HCT116 (cell line): Measurements from ENCODE around the gene FAM3B. TPM values are rescaled to one million over a fixed set of nuclear protein-coding genes. Genes with fewer than 3 reads are reported as not detected.

Experiments
- ATAC-seq: fragments of 200-7000 bp; cut with Tn5 transposase; 2 replicates; pipeline ENCODE4 v1.9.1; 2020; ENCODE audit warnings: mild to moderate bottlenecking, moderate library complexity
- BruUV-seq: library from RNA; stranded (reverse); fragments of 400-500 nt; replicated peaks from 2 replicates; lab custom pipeline; 2021; lab: Mats Ljungman, UMichigan
- CTCF ChIA-PET: fragments of 300-600 bp; sonication (Branson Sonifier 250); formaldehyde crosslinking; loops from one replicate; lab custom pipeline; 2021; ENCODE audit warnings: antibody characterized with exemption; lab: Charles Lee
- POLR2A ChIA-PET: fragments of 300-600, 350-600 bp; sonication (Branson Sonifier 250); formaldehyde crosslinking; loops from one replicate; lab custom pipeline; 2021; ENCODE audit warnings: antibody characterized with exemption; lab: Charles Lee
- RAD21 ChIA-PET, 2 experiments: fragments of 300-600 bp; sonication (Branson Sonifier 250); formaldehyde crosslinking; loops; one replicate each; lab custom pipeline; 2023; ENCODE audit warnings: low total read pairs in 2 of 2; ENCODE audit not compliant: uncharacterized antibody in 2 of 2, unreplicated experiment in 2 of 2, low non-redundant PET in 1 of 2; lab: Charles Lee
- DNase-seq: peaks from one replicate; pipeline ENCODE4 v3.0.0-alpha.2; 2010; ENCODE audit warnings: low read depth, low spot score
- H2AFZ ChIP-seq: fragments of 200-600 bp; shearing (Covaris generic), sonication (generic); 2 replicates; pipeline ENCODE4 v1.6.1; 2017; ENCODE audit warnings: low read depth, mixed run types, mixed read lengths, antibody characterized with exemption, low read length; ENCODE audit not compliant: poor library complexity, severe bottlenecking
- H3K27ac ChIP-seq: 2 replicates; pipeline ENCODE4 v1.5.1; 2012; ENCODE audit warnings: low read depth, low read length
- H3K27me3 ChIP-seq: fragments of 200-600 bp; sonication (generic); 2 replicates; pipeline ENCODE4 v1.6.1; 2016; ENCODE audit warnings: mixed run types, low read length, mixed read lengths; ENCODE audit not compliant: insufficient read depth
- H3K36me3 ChIP-seq, 2 experiments: fragments of 200-500 bp in 1 of 2; fragments of 200-600 bp in 1 of 2; sonication (Bioruptor generic) in 1 of 2; sonication (generic) in 1 of 2; 2 replicates each; pipeline versions ENCODE4 v1.5.1 to v1.6.1; 2014 to 2016; ENCODE audit warnings: low read length in 2 of 2, inconsistent platforms in 1 of 2, mixed read lengths in 1 of 2, mixed run types in 1 of 2; ENCODE audit not compliant: insufficient read depth in 2 of 2, control insufficient read depth in 1 of 2
- H3K4me1 ChIP-seq, 2 experiments: fragments of 200-600 bp in 1 of 2; sonication (generic) in 1 of 2; 2 replicates each; pipeline versions ENCODE4 v1.5.1 to v1.6.1; 2012 to 2017; ENCODE audit warnings: low read length in 2 of 2, inconsistent platforms in 1 of 2, mild to moderate bottlenecking in 1 of 2, mixed read lengths in 1 of 2, mixed run types in 1 of 2, moderate library complexity in 1 of 2; ENCODE audit not compliant: insufficient read depth in 2 of 2, control insufficient read depth in 1 of 2
- H3K4me2 ChIP-seq: fragments of 200-600 bp; sonication (generic); 2 replicates; pipeline ENCODE4 v1.6.1; 2017; ENCODE audit warnings: mixed run types, low read length, mixed read lengths
- H3K4me3 ChIP-seq, 2 experiments: fragments of 200-600 bp in 1 of 2; sonication (generic) in 1 of 2; replicated peaks in 1 of 2; 2 replicates each; pipeline ENCODE4 v1.5.1; 2011 to 2016; ENCODE audit warnings: low read length in 2 of 2, control low read depth in 1 of 2, low read depth in 1 of 2, mild to moderate bottlenecking in 1 of 2, mixed read lengths in 1 of 2, mixed run types in 1 of 2
- H3K79me2 ChIP-seq: fragments of 200-600 bp; sonication (generic); 2 replicates; pipeline ENCODE4 v1.6.1; 2017; ENCODE audit warnings: mild to moderate bottlenecking, mixed run types, low read length, moderate library complexity, mixed read lengths; ENCODE audit not compliant: insufficient read depth
- H3K9ac ChIP-seq: fragments of 200-600 bp; sonication (generic); 2 replicates; pipeline ENCODE4 v1.6.1; 2016; ENCODE audit warnings: low read length, mixed read lengths
- H3K9me2 ChIP-seq: fragments of 200-600 bp; sonication (generic), shearing (Covaris generic); 2 replicates; pipeline ENCODE4 v1.6.1; 2017; ENCODE audit warnings: mixed run types, mild to moderate bottlenecking, moderate library complexity; ENCODE audit not compliant: insufficient read depth
- H3K9me3 ChIP-seq, 2 experiments: fragments of 200-500 bp in 1 of 2; fragments of 200-600 bp in 1 of 2; sonication (Bioruptor generic) in 1 of 2; sonication (generic) in 1 of 2; 2 replicates each; pipeline ENCODE4 v1.6.1; 2014 to 2017; ENCODE audit warnings: low read length in 2 of 2, mixed read lengths in 2 of 2, inconsistent platforms in 1 of 2, low read depth in 1 of 2, mild to moderate bottlenecking in 1 of 2, mixed run types in 1 of 2, moderate library complexity in 1 of 2; ENCODE audit not compliant: control insufficient read depth in 1 of 2, insufficient read depth in 1 of 2
- H4K20me1 ChIP-seq: fragments of 200-600 bp; sonication (generic), shearing (Covaris generic); 2 replicates; pipeline ENCODE4 v1.6.1; 2017; ENCODE audit warnings: mixed run types, mild to moderate bottlenecking, moderate library complexity; ENCODE audit not compliant: insufficient read depth
- CBX3 ChIP-seq: IDR thresholded peaks from 2 replicates; pipeline ENCODE4 v1.6.1; 2012; ENCODE audit warnings: low read depth
- CTCF ChIP-seq, 3 experiments: fragments of 200-600 bp in 1 of 3; sonication (generic) in 1 of 3; IDR thresholded peaks in 2 of 3; conservative IDR thresholded peaks in 1 of 3; 2 replicates each; pipeline ENCODE4 v1.5.1; 2012 to 2017; ENCODE audit warnings: low read depth in 2 of 3, low read length in 2 of 3, antibody characterized with exemption in 1 of 3, borderline replicate concordance in 1 of 3, control low read depth in 1 of 3, mild to moderate bottlenecking in 1 of 3, mixed read lengths in 1 of 3, mixed run types in 1 of 3, moderate library complexity in 1 of 3; ENCODE audit not compliant: insufficient read depth in 1 of 3
- ELF1 ChIP-seq: IDR thresholded peaks from 2 replicates; pipeline ENCODE4 v1.6.1; 2012; ENCODE audit warnings: low read depth, borderline replicate concordance
- EZH2 ChIP-seq: fragments of 200-600 bp; sonication (generic); IDR thresholded peaks from 2 replicates; pipeline ENCODE4 v1.6.1; 2017; ENCODE audit warnings: antibody characterized with exemption, mixed run types
- EZH2phosphoT487 ChIP-seq: fragments of 200-600 bp; IDR thresholded peaks from 2 replicates; pipeline ENCODE4 v1.6.1; 2018; ENCODE audit warnings: antibody characterized with exemption, borderline replicate concordance
- FOSL1 ChIP-seq: IDR thresholded peaks from 2 replicates; pipeline ENCODE4 v1.6.1; 2012; ENCODE audit warnings: low read depth
- JUND ChIP-seq: IDR thresholded peaks from 2 replicates; pipeline ENCODE4 v1.6.1; 2012
- MAX ChIP-seq: IDR thresholded peaks from 2 replicates; pipeline ENCODE4 v1.6.1; 2012
- POLR2AphosphoS5 ChIP-seq: IDR thresholded peaks from 2 replicates; pipeline ENCODE4 v1.6.1; 2011; ENCODE audit warnings: mild to moderate bottlenecking, low read depth, low read length, moderate library complexity
- RAD21 ChIP-seq: IDR thresholded peaks from 2 replicates; pipeline ENCODE4 v1.6.1; 2012; ENCODE audit warnings: low read depth, mild to moderate bottlenecking
- SIN3A ChIP-seq: IDR thresholded peaks from 2 replicates; pipeline ENCODE4 v1.6.1; 2012; ENCODE audit warnings: low read depth
- SP1 ChIP-seq: IDR thresholded peaks from 2 replicates; pipeline ENCODE4 v1.6.1; 2012; ENCODE audit warnings: low read depth
- SRF ChIP-seq: IDR thresholded peaks from 2 replicates; pipeline ENCODE4 v1.6.1; 2012; ENCODE audit warnings: low read depth
- TCF7L2 ChIP-seq: IDR thresholded peaks from 2 replicates; pipeline ENCODE4 v1.7.0; 2011; ENCODE audit warnings: borderline replicate concordance, inconsistent platforms; ENCODE audit not compliant: insufficient read depth, insufficient read length; ENCODE audit errors: extremely low read depth
- YY1 ChIP-seq: IDR thresholded peaks from 2 replicates; pipeline ENCODE4 v1.6.1; 2011; ENCODE audit warnings: low read length, low read depth, moderate library complexity, mild to moderate bottlenecking; ENCODE audit not compliant: insufficient replicate concordance; ENCODE audit errors: extremely low read depth
- ZBTB33 ChIP-seq: IDR thresholded peaks from 2 replicates; pipeline ENCODE4 v1.6.1; 2011; ENCODE audit warnings: mild to moderate bottlenecking, low read length, moderate library complexity; ENCODE audit not compliant: insufficient replicate concordance; ENCODE audit errors: extremely low read depth
- ZFX ChIP-seq: fragments of 450-650 bp; IDR thresholded peaks from 2 replicates; pipeline ENCODE4 v1.6.1; 2017
- ZNF274 ChIP-seq: fragments of 200-500 bp; sonication (Bioruptor generic); IDR thresholded peaks from 2 replicates; pipeline ENCODE4 v1.6.1; 2014; ENCODE audit warnings: mild to moderate bottlenecking, low read depth, low read length, inconsistent platforms
- intact Hi-C: fragments of 100-400 bp; cut with micrococcal nuclease; formaldehyde crosslinking; loops from 2 replicates; pipeline ENCODE4 v1.10.0; 2022
- total RNA-seq: library from RNA; stranded (reverse); gene quantifications from one replicate; pipeline ENCODE4 v1.2.1, GENCODE V29; 2021; ENCODE audit not compliant: unreplicated experiment
- TF ChIP-seq, protein P1 (sequence below): IDR thresholded peaks from 2 replicates; pipeline ENCODE4 v1.6.1; 2012; ENCODE audit warnings: low read depth

FAM3B gene
- total RNA-seq, 1 experiment from 2014 or later: not detected

- Histone ChIP-seq H3K36me3 (no peaks in the 10 kb centered on the region), H3K9me2 (no peaks in the 10 kb centered on the region), H3K27ac (no peak overlapping the region), H3K9ac (no peak overlapping the region), H3K9me3 (no peaks in the 10 kb centered on the region), H3K4me3 (no peak overlapping the region), H4K20me1 (no peaks in the 10 kb centered on the region)
- RAD21 ChIA-PET: no interaction called here
- ATAC-seq: no peak
- BruUV-seq: no TSS peak
- CTCF ChIA-PET: no interaction called here
- intact Hi-C loops: no loop called here
- POLR2A ChIA-PET: no interaction called here
- no peak for TF ChIP-seq EZH2phosphoT487
- TF ChIP-seq FOSL1: no peak
- TF ChIP-seq ZFX: no peak
- TF ChIP-seq CTCF (IDR thresholded peaks at IDR 0.05 in 2 of 3, conservative IDR thresholded peaks at IDR 0.05 in 1 of 3; ENCODE audit: borderline replicate concordance in 1 of 3, insufficient read depth in 1 of 3, low read depth in 2 of 3, low read length in 2 of 3): no peak
- no peak for TF ChIP-seq SRF
- TF ChIP-seq JUND: no peak
- no peak for TF ChIP-seq SP1
- no peak for TF ChIP-seq ZBTB33
- no peak for TF ChIP-seq SIN3A
- TF ChIP-seq TCF7L2: no peak
- TF ChIP-seq POLR2AphosphoS5: no peak
- TF ChIP-seq, protein P1, sequence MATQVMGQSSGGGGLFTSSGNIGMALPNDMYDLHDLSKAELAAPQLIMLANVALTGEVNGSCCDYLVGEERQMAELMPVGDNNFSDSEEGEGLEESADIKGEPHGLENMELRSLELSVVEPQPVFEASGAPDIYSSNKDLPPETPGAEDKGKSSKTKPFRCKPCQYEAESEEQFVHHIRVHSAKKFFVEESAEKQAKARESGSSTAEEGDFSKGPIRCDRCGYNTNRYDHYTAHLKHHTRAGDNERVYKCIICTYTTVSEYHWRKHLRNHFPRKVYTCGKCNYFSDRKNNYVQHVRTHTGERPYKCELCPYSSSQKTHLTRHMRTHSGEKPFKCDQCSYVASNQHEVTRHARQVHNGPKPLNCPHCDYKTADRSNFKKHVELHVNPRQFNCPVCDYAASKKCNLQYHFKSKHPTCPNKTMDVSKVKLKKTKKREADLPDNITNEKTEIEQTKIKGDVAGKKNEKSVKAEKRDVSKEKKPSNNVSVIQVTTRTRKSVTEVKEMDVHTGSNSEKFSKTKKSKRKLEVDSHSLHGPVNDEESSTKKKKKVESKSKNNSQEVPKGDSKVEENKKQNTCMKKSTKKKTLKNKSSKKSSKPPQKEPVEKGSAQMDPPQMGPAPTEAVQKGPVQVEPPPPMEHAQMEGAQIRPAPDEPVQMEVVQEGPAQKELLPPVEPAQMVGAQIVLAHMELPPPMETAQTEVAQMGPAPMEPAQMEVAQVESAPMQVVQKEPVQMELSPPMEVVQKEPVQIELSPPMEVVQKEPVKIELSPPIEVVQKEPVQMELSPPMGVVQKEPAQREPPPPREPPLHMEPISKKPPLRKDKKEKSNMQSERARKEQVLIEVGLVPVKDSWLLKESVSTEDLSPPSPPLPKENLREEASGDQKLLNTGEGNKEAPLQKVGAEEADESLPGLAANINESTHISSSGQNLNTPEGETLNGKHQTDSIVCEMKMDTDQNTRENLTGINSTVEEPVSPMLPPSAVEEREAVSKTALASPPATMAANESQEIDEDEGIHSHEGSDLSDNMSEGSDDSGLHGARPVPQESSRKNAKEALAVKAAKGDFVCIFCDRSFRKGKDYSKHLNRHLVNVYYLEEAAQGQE: no peak
- no peak for TF ChIP-seq ZNF274
- TF ChIP-seq RAD21: no peak
- TF ChIP-seq MAX: no peak
- no peak for TF ChIP-seq ELF1
- TF ChIP-seq CBX3: no peak
- TF ChIP-seq EZH2: no peak
- no peak for TF ChIP-seq YY1
- TF ChIP-seq, all 23 proteins: peak for 0
- no peak overlapping the region for H3K4me2 ChIP-seq
- no peak for DNase-seq
- H3K79me2 ChIP-seq: no peaks in the 10 kb centered on the region
- H3K4me1 ChIP-seq: peaks cover 3 to 5% of the 10 kb centered on the region in 2 experiments; a peak in 3 of 4 replicates
- H2AFZ ChIP-seq: no peak overlapping the region
- no peaks in the 10 kb centered on the region for H3K27me3 ChIP-seq
Measured at GRCh38 chr21:41367945-41368734, 51.5 kb downstream of the FAM3B start.
